ENCODE measurements around the gene TLE6. TPM values are rescaled to one million over a fixed set of nuclear protein-coding genes. Genes with fewer than 3 reads are reported as not detected.
A peak's percentile ranks its signal among the peaks of the same experiment; 100 is the strongest.

TLE6 gene
- total and polyA plus RNA-seq, 10 of the 15 experiments (the other 5 are each of a cell fraction or from before 2014, with no cell fraction given): 2.7 to 13.8 (median 6.4) TPM

- Histone ChIP-seq H3K4me1 (ENCODE audit: control insufficient read depth, insufficient read depth, low read length) (peaks cover 5% of the 10 kb centered on the region), H3K79me2 (ENCODE audit: control insufficient read depth, insufficient read depth, low read length) (peaks cover 17% of the 10 kb centered on the region), H3K27ac (ENCODE audit: control insufficient read depth, insufficient read depth) (peak overlapping the region; percentile 70), H4K20me1 (ENCODE audit: control insufficient read depth, insufficient read depth) (no peaks in the 10 kb centered on the region), H2AFZ (ENCODE audit: control insufficient read depth, low read depth, low read length) (peak overlapping the region; percentile 96), H3K9me3 (replicated peaks; ENCODE audit: control insufficient read depth, insufficient read depth, low read length) (no peaks in the 10 kb centered on the region), H3K9ac (ENCODE audit: control insufficient read depth, insufficient read depth, low read length) (no peak overlapping the region), H3K4me3 (peak overlapping the region; percentile 69; the same call in 1 of the 2 replicates), H3K27me3 (replicated peaks in 1 of 2; ENCODE audit: control insufficient read depth in 2 of 2, insufficient read depth in 2 of 2, low read length in 1 of 2) (no peaks in the 10 kb centered on the region), H3K4me2 (ENCODE audit: control insufficient read depth, insufficient read depth) (peak overlapping the region; percentile 78), H3K36me3 (ENCODE audit: control insufficient read depth in 2 of 2, insufficient read depth in 2 of 2, low read length in 1 of 2) (no peaks in the 10 kb centered on the region)
- TF ChIP-seq SIN3A (IDR thresholded peaks at IDR 0.05; ENCODE audit: low read depth, low read length) (no peak), PRDM15 (CRISPR knock-in tag; IDR thresholded peaks at IDR 0.05) (no peak), SIX5 (IDR thresholded peaks at IDR 0.05; ENCODE audit: low read depth, low read length, severe bottlenecking) (no peak), SKIL (IDR thresholded peaks at IDR 0.05; ENCODE audit: low read depth, poor library complexity, severe bottlenecking) (no peak), ESRRA (IDR thresholded peaks at IDR 0.05; ENCODE audit: low read length) (no peak), EED (IDR thresholded peaks at IDR 0.05; ENCODE audit: low read depth) (no peak), HDAC6 (IDR thresholded peaks at IDR 0.05; ENCODE audit: unreplicated experiment) (no peak), NRF1 (conservative IDR thresholded peaks at IDR 0.05; ENCODE audit: low read depth, low read length) (no peak), RFX5 (IDR thresholded peaks at IDR 0.05; ENCODE audit: low read depth, low read length) (no peak)
- ChIA-PET SMC1A (ENCODE audit: uncharacterized antibody, unreplicated experiment) (no interaction called here), CTCF (interaction anchor here (0.7 to 1.2 kb wide), 2 partner anchors 58 to 359 kb away, joined by 3 read pairs; no protein-coding TSS in a partner anchor), POLR2A (no interaction called here), RAD21 (ENCODE audit: unreplicated experiment) (no interaction called here)
- in situ Hi-C loops (cut with MboI) (no loop called here), intact Hi-C loops (cut with micrococcal nuclease; ENCODE audit: unreplicated experiment) (loop anchor here (10.0 kb wide), 1 partner anchor 61 kb away; no protein-coding TSS in a partner anchor)
- ATAC-seq: no peak
- no peak for DNase-seq (ENCODE audit: low read depth, low spot score)
- no TSS peak for BruUV-seq (replicated peaks)
- WGBS (ENCODE audit: insufficient coverage, insufficient replicate concordance, low lambda C conversion rate, missing lambda C conversion rate): 49% methylated on average over 17 of the region's 17 CpGs
- FAIRE-seq: no peak
These were observed 31.7 kb upstream of the TLE6 start for GRCh38 chr19:2945575-2946184.

All from GM12878 (cell line).